Embryonic facial prominence (tissue), 1 donor: ENCODE data around the gene RRAGD.

Experiments used
- DNase-seq: peaks from one replicate; pipeline ENCODE4 v3.0.0-alpha.2; 2016; ENCODE audit errors: extremely low spot score

Gene RRAGD

GRCh38 chr6:89375427-89376267 is 36.4 kb downstream of the RRAGD start:
- no peak for DNase-seq

GRCh38 chr6:89372506-89372901 is 39.6 kb downstream of the RRAGD start:
- DNase-seq = no peak

- DNase-seq = no peak
These were observed 40.1 kb downstream of the RRAGD start for GRCh38 chr6:89371849-89372505.

- no peak for DNase-seq
These were observed 43.1 kb downstream of the RRAGD start for GRCh38 chr6:89368999-89369398.

GRCh38 chr6:89368107-89368506 is 44.0 kb downstream of the RRAGD start:
- no peak for DNase-seq

DNA sequence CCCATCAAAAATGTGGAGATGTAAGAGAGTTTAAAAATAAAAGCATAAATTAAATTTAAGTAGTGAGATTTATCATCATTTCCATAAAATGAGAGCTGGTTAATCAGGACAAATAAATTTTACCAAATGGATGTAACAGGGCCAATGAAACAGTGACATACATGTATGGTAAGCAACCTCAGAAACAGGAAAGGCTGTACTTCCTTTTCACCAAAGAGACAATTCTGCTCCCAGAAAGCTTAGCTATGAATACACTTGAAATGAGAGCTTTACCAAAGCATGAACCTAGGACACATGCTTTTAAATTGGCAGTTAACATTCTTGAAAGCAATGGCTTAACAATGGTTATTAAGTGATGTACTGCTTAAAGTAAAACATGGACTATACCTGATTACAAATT is 47.5 kb downstream of the RRAGD start:
- DNase-seq = no peak

DNA sequence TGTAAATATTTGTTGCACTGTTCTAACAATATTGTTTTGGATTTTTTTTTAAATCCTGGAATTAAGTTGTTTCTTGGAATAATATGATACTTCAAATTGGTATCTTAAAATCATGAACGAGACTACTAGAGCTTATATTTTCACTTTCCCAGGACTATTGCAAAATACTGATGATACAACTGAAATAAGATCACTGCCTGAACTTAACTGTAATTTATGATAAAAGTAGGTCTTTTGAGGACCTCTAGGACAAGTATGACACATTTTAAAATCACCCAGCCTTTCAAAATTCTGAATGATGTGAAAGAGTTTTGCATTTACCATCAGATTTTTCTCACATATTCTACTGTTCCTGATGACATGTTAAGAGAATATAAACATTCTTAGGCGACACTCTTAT is 50.9 kb downstream of the RRAGD start:
- DNase-seq = no peak

DNA sequence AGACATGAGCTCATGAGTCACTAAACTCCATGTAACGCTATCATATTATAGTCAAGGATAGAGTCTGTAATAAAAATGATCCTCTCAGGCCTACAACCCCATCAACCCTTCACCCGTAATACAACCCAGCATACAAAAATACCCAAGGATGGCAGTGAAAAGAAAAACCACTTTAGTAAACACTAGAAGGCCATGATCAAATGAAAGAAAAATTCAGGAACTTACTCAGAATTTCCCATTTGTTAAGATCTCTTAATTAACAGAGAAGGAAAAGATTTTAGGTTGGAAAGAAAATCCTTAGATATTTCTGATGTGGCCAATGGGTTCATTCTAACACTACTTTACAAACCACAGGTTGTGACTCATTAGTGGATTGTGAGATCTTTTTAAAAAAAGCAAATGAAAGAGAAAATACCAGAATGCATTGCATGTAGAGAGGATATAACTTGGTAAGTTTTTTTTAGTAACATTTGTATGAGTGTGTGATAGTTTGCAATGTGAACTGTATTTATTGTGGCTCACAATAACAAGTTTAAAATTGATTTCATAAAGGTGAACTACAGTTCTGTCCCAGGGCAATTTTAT is 51.6 kb downstream of the RRAGD start:
- no peak for DNase-seq

DNA sequence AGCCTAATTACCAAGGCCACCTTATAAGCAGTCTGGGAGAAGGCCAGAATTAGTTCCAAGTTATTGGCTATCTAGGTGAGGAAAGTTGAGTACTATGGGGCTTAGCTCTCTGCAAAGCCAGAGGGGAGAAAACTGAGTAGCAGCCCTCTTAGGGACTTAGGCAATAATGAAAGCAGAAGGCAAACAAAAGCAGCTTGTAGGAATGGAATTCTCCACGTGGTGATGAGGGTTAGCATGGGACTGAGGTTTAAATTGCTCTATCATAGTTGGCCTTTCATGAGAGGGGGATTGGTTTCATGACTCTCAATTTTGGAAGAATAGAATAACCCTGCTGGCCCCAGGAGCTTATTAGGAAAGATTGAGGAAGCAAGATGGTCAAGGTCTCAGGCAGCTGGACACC is 52.5 kb downstream of the RRAGD start:
- no peak for DNase-seq

DNA sequence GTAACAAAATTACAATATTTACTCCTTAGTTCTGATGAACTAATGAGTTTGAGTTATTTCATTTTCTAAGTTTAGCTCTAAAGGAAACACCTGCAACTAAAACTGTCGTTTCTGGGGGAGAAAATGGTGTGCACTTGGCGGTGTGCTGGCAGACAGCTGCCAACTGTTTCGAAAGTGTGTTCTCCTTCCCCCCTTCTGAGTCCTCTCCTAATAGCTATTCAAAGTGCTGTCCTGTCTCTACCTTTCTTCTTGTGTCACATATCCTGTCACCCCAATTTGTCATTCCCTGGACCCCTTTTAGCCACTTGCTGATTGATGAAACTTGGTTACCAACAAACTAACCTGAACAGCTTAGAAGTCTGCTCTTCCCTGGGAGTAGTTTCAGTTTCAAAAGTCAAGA is 54.7 kb downstream of the RRAGD start:
- no peak for DNase-seq

- DNase-seq = no peak
These were observed 55.4 kb downstream of the RRAGD start for GRCh38 chr6:89356642-89357170.

GRCh38 chr6:89355511-89356194 is 56.4 kb downstream of the RRAGD start:
- no peak for DNase-seq

DNA sequence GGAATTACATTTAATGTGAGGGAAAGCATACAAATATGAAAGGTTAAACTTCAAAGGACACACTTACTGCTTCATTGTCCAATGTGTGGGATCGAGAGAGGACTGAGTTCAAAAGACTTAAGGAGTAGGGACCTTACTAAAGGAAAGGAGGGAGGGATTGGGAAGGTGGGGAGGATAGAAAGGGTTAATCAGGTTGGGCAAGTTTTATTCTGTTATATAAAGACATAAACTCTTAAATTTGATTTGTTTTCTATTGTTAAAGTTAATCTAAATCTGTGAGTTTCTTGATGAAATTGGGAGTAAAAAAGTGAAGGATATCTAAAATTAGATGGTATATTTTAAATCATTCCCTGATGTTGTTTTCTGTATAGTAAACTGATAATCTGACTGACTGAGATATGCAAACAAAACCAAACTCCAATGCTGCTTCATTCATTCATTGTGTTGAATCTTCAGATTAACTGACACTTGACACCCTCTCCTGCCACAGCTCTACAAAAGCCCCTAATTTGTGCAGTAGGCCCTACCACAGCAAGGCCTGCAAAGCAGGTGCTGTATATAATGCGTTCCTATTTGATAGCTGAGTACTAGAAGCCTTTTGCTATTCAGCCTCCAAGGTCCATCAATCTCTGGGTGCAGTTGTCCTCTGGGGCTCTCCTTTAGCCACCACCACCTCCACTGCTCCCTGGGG is 58.2 kb downstream of the RRAGD start:
- DNase-seq = no peak

DNA sequence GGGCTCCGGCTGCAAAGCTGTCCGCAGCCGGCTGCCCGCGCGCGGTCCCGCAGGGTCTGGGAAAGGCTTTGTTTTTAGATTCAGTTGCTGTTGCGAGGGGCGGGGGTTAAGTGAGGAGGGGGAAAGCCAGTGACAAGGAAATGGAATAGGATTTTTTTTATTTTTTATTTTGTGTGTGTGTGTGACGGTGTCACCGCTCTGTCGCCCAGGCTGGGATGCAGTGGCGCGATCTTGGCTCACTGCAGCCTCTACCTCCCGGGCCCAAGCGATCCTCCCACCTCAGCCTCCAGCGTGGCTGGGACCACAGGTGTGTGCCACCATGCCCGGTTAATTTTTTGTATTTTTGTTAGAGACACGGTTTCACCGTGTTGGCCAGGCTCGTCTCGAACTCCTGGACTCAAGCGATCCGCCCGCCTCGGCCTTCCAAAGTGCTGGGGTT is 58.9 kb downstream of the RRAGD start:
- DNase-seq = no peak

DNA sequence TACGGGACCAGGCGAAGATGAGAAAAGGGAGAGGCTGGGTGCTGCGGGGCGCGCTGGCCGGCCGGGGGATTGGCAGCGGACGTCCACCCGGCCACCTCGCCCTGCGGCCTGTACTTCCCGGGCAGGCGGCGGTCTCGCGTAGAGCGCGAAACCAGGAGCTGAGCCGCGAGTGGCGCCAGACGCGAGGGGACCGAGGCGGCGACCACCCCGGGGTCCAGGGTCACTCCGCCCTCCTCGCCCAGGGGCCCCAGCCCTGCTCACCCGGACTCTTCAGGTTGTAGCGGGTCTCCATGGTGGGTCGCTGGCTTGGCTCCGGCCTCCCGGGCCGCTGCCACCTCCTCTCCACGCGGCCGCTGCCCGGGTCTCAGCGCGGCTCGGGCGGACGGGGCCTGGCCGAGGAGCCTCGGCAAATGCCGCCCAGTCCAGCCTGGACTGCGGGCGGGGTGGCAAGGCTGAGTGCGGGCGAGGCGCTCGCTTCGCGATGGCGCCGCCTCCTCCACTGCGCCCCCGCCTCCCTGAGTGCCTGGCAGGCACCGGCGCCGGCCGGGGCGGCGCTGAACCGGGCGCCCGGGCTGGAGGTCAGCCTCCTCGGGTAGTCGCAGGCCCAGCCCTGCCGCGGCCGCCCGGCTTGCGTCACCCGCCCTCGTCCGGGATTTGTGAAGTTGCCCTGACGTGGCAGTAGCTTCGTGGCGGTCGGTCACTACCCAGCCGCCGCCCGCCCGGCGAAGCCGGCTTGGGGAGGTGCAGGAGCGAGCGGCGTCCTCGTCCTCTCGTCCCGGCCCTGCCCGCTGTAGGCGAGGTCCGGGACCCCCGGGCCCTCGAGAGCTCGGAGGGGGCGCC is 59.6 kb downstream of the RRAGD start, which contains the start of gene UBE2J1:
Gene UBE2J1, minus strand, starts transcription at position 445 of the 840 bp plus-strand sequence. Its CDS starts 153 bp downstream, at position 292.
- no peak for DNase-seq

DNA sequence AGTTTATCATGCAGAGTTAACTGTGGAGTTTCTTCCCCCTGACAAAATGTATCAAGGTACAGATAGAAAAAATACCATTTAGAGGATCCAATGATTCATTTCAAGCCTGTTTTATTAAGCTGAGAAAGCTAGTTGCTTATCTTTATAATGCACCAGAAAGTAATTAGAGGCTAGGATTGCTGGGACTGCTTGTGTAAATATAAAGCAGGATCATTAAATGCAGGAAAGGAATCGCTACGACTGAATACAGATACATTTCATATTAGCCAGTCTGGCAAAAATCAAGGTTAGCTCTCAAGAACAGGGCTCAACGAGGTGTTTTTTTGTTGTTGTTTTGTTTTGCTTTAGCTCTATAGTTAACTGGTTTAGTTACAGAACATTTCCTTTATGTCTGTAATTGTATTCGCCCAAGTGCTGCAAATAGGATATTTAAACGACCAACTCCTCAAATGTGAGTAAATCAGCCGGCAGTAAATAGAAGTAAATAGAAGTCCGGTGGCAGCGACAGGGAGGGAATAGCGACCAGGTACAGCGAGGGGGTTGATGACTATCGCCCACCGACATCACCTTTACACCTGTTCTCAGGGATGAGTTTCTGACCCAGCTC is 60.3 kb downstream of the RRAGD start:
- no peak for DNase-seq

DNA sequence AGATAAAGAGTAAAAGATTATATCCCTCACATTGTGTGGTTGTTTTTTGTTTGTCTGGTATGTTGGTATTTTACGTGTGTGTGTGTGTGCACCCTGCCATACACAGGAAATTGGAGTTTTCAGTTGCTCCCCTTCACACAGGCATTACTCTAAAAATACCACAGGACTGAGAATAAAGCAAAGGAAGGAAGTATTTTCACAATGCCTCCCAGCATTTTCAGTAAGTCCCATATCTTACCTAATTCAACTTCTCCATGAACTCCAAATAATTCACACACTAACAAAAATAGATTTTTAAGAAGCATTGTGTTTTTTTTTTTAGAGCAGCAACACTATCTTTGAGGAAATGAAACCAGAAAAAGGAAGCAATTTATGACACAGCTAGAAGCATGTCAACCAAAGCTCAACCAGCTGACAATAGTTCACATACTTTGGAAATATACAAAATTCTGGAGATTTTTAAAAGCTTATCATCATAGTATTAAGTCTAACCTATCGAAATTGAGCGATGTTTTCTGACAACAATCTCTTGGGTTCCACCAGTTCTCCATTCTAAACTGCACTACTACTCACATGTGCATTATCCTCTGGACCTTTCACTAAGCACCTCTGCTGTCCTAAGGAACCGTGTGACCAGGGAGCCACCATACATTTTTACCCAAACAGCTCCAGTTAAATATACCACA is 61.6 kb downstream of the RRAGD start:
- DNase-seq = no peak

GRCh38 chr6:89348372-89348771 is 63.7 kb downstream of the RRAGD start:
- no peak for DNase-seq

- DNase-seq = no peak
These were observed 64.2 kb downstream of the RRAGD start for GRCh38 chr6:89347825-89348224.
